K562 (cell line): Measurements from ENCODE around the gene MAGI2. TPM values are rescaled to one million over a fixed set of nuclear protein-coding genes. Genes with fewer than 3 reads are reported as not detected.

Experiments used
- ATAC-seq: fragments of 200-7000 bp; cut with Tn5 transposase; 3 replicates; pipeline ENCODE4 v1.9.1; 2020; ENCODE audit warnings: moderate library complexity
- BruUV-seq: library from RNA; stranded (reverse); fragments of 400-500 nt; replicated peaks from 2 replicates; lab custom pipeline; 2021; lab: Mats Ljungman, UMichigan
- CTCF ChIA-PET: fragments of 300-600 bp; formaldehyde crosslinking; extraction: SDS; loops from one replicate; lab custom pipeline; 2021; ENCODE audit warnings: low intra/inter-chr PET ratio; lab: Yijun Ruan, JAX
- POLR2A ChIA-PET: fragments of 300-600, 350-650 bp; sonication (Branson Sonifier 250); formaldehyde crosslinking; extraction: SDS; loops from one replicate; lab custom pipeline; 2021; ENCODE audit warnings: antibody characterized with exemption, inconsistent platforms; lab: Yijun Ruan, JAX
- DNase-seq, 4 experiments: peaks; one replicate each; pipeline versions ENCODE4 v3.0.0 to v3.0.0-alpha.2; 2011 to 2018; ENCODE audit warnings: low spot score in 3 of 4, mixed read lengths in 3 of 4; ENCODE audit errors: extremely low read depth in 1 of 4
- FAIRE-seq: peaks from 2 replicates; lab custom pipeline; 2011; peaks lifted over from hg19 to GRCh38; lab: Jason Lieb, UNC
- H2AFZ ChIP-seq: 2 replicates; pipeline ENCODE4 v1.6.0; 2011; ENCODE audit warnings: low read depth, low read length, control low read depth, inconsistent platforms
- H3K27ac ChIP-seq: fragments of 200-600 bp; 3 replicates; pipeline ENCODE4 v1.8.0; 2011; ENCODE audit warnings: low read depth, mild to moderate bottlenecking, control low read depth, inconsistent platforms, low read length, moderate library complexity, mixed read lengths; ENCODE audit errors: extremely low read depth
- H3K27me3 ChIP-seq, 2 experiments: fragments of 300-600 bp in 1 of 2; 2 replicates in 1 of 2; 3 replicates in 1 of 2; pipeline versions ENCODE4 v1.6.0 to v1.8.0; 2011; ENCODE audit warnings: inconsistent platforms in 2 of 2, low read length in 2 of 2, mild to moderate bottlenecking in 1 of 2, mixed read lengths in 1 of 2, moderate library complexity in 1 of 2; ENCODE audit not compliant: control insufficient read depth in 2 of 2, insufficient read depth in 2 of 2
- H3K36me3 ChIP-seq: fragments of 300-600 bp; 3 replicates; pipeline ENCODE4 v1.8.0; 2011; ENCODE audit warnings: mild to moderate bottlenecking, low read length, inconsistent platforms; ENCODE audit not compliant: control insufficient read depth, insufficient read depth
- H3K4me1 ChIP-seq, 2 experiments: fragments of 200-600 bp in 1 of 2; replicated peaks in 1 of 2; 2 replicates in 1 of 2; 3 replicates in 1 of 2; pipeline versions ENCODE4 v1.5.1 to v1.8.0; 2011; ENCODE audit warnings: inconsistent platforms in 2 of 2, low read length in 2 of 2, mild to moderate bottlenecking in 1 of 2, mixed read lengths in 1 of 2, moderate library complexity in 1 of 2; ENCODE audit not compliant: control insufficient read depth in 2 of 2, insufficient read depth in 2 of 2
- H3K4me2 ChIP-seq: 2 replicates; pipeline ENCODE4 v1.6.1; 2011; ENCODE audit warnings: low read length, control low read depth, inconsistent platforms, mixed read lengths; ENCODE audit not compliant: insufficient read depth
- H3K4me3 ChIP-seq: fragments of 200-600 bp; sonication (generic), shearing (Covaris generic); 2 replicates; pipeline ENCODE4 v1.5.1; 2016; ENCODE audit warnings: control low read depth, inconsistent platforms
- H3K79me2 ChIP-seq: fragments of 200-600 bp; 3 replicates; pipeline ENCODE4 v1.8.0; 2011; ENCODE audit warnings: low read length, inconsistent platforms; ENCODE audit not compliant: control insufficient read depth, insufficient read depth
- H3K9ac ChIP-seq, 2 experiments: 2 replicates each; pipeline versions ENCODE4 v1.6.0 to v1.6.1; 2011; ENCODE audit warnings: low read depth in 2 of 2, low read length in 2 of 2, control low read depth in 1 of 2, inconsistent platforms in 1 of 2, mild to moderate bottlenecking in 1 of 2, mixed read lengths in 1 of 2; ENCODE audit not compliant: insufficient read depth in 1 of 2
- H3K9me1 ChIP-seq: one replicate; pipeline ENCODE4 v1.6.0; 2011; ENCODE audit warnings: inconsistent platforms, mild to moderate bottlenecking, low read length, moderate library complexity; ENCODE audit not compliant: control insufficient read depth, insufficient read depth
- H3K9me3 ChIP-seq: replicated peaks from 2 replicates; pipeline ENCODE4 v1.5.1; 2011; ENCODE audit warnings: low read depth, low read length, inconsistent platforms; ENCODE audit not compliant: control insufficient read depth, insufficient read depth
- H4K20me1 ChIP-seq: replicated peaks from 2 replicates; pipeline ENCODE4 v1.6.1; 2011; ENCODE audit warnings: low read length, inconsistent platforms, mixed read lengths; ENCODE audit not compliant: control insufficient read depth, insufficient read depth
- BRD4 ChIP-seq: fragments of 200-600 bp; sonication (generic); IDR thresholded peaks from 2 replicates; pipeline ENCODE4 v1.6.1; 2017; ENCODE audit warnings: inconsistent platforms
- FOXK1 ChIP-seq: sonication (generic); formaldehyde crosslinking; IDR thresholded peaks from 2 replicates; pipeline ENCODE4 v1.8.0; 2022; ENCODE audit warnings: missing genetic modification reagents, mild to moderate bottlenecking, borderline replicate concordance
- FOXP1 ChIP-seq: sonication (generic); formaldehyde crosslinking; IDR thresholded peaks from 2 replicates; pipeline ENCODE4 v1.8.0; 2022; ENCODE audit warnings: mild to moderate bottlenecking, missing genetic modification reagents
- NCOR1 ChIP-seq: fragments of 450-650 bp; IDR thresholded peaks from 2 replicates; pipeline ENCODE4 v1.6.1; 2016; ENCODE audit warnings: mild to moderate bottlenecking, moderate library complexity
- POLR2G ChIP-seq: fragments of 200-400 bp; formaldehyde crosslinking; IDR thresholded peaks from 2 replicates; pipeline ENCODE4 v1.6.1; 2017; ENCODE audit warnings: low read depth, mild to moderate bottlenecking, antibody characterized with exemption, low read length, moderate library complexity
- ZFP36 ChIP-seq: fragments of 150-350 bp; IDR thresholded peaks from 2 replicates; pipeline ENCODE4 v1.6.1; 2018; ENCODE audit warnings: low read length, low read depth; ENCODE audit not compliant: partially characterized antibody
- ZFX ChIP-seq: sonication (generic); formaldehyde crosslinking; IDR thresholded peaks from 2 replicates; pipeline ENCODE4 v1.8.0; 2022; ENCODE audit warnings: mild to moderate bottlenecking, missing genetic modification reagents, moderate library complexity
- ZNF124 ChIP-seq: sonication (generic); formaldehyde crosslinking; IDR thresholded peaks from 2 replicates; pipeline ENCODE4 v1.8.1; 2022; ENCODE audit warnings: missing genetic modification reagents
- ZNF239 ChIP-seq: fragments of 250-450 bp; sonication (Bioruptor Pico); IDR thresholded peaks from 2 replicates; pipeline ENCODE4 v1.4.0; 2020; ENCODE audit warnings: mild to moderate bottlenecking
- WGBS: fragments of 100-300 bp; shearing (Covaris generic); methylation state at CpG from one replicate; pipeline ENCODE4 v1.1.6; 2016; ENCODE audit warnings: low coverage, mixed read lengths; ENCODE audit not compliant: insufficient coverage; ENCODE audit errors: missing lambda C conversion rate; 5-methylcytosine and 5-hydroxymethylcytosine counted together
- in situ Hi-C: fragments of 300-500 bp; cut with MboI; formaldehyde crosslinking; loops from 4 replicates; pipeline ENCODE4 v1.15.0; 2018; ENCODE audit warnings: inconsistent platforms, mixed read lengths
- intact Hi-C: fragments of 100-400 bp; cut with micrococcal nuclease; formaldehyde crosslinking; loops from 2 replicates; pipeline ENCODE4 v1.14.2; 2022
- polyA plus RNA-seq, 8 experiments: library from polyadenylated mRNA; depleted of rRNA in 4 of 8; stranded (reverse) in 5 of 8; unstranded in 3 of 8; fragments of >200 nt; fragmentation: Nextera tagmentation in 2 of 8; fragmentation: Illumina TruSeq in 1 of 8; extraction: Ambion mirVana in 2 of 8; extraction: Trizol in 1 of 8; gene quantifications; 2 replicates each; pipeline versions ENCODE4 v1.2.1 to v1.2.3, GENCODE V29; 2011 to 2014; ENCODE audit warnings: inconsistent platforms in 1 of 8, missing spikeins in 1 of 8
- total RNA-seq, 7 experiments: library from RNA; depleted of rRNA in 6 of 7; stranded (reverse); fragments of >200 nt in 6 of 7; fragmentation: Illumina TruSeq in 2 of 7; extraction: Trizol in 2 of 7; gene quantifications; 2 replicates each; pipeline versions ENCODE4 v1.2.1 to v1.2.3, GENCODE V29; 2011 to 2021; ENCODE audit warnings: low replicate concordance in 1 of 7

The MAGI2 gene
- total and polyA plus RNA-seq, 9 of the 15 experiments (the other 6 are each of a cell fraction or from before 2014, with no cell fraction given) = 0.27 to 1.4 (median 0.70) TPM

- TF ChIP-seq BRD4 (no peak), ZNF124 (no peak), ZFX (CRISPR knock-in tag) (no peak), ZNF239 (CRISPR knock-in tag) (no peak), POLR2G (no peak), FOXP1 (CRISPR knock-in tag) (no peak), FOXK1 (CRISPR knock-in tag) (no peak), ZFP36 (no peak), NCOR1 (no peak)
- H3K36me3 ChIP-seq = no peaks in the 10 kb centered on the region
- no peaks in the 10 kb centered on the region for H4K20me1 ChIP-seq
- intact Hi-C loops = no loop called here
- H3K79me2 ChIP-seq = no peaks in the 10 kb centered on the region
- ATAC-seq (no peak), DNase-seq (no peak), FAIRE-seq (no peak)
- H3K9me3 ChIP-seq = no peaks in the 10 kb centered on the region; the same call in 1 of the 2 replicates
- no peak overlapping the region for H2AFZ ChIP-seq
- H3K9ac ChIP-seq = no peak overlapping the region
- no TSS peak for BruUV-seq
- no peak overlapping the region for H3K4me2 ChIP-seq
- H3K27ac ChIP-seq = no peak overlapping the region
- ChIA-PET POLR2A (no interaction called here), CTCF (no interaction called here)
- no peak overlapping the region for H3K4me3 ChIP-seq
- no peaks in the 10 kb centered on the region for H3K27me3 ChIP-seq
- no peaks in the 10 kb centered on the region for H3K9me1 ChIP-seq
- no peaks in the 10 kb centered on the region for H3K4me1 ChIP-seq
- WGBS = 2% methylated on average over 3 of the region's 3 CpGs
- in situ Hi-C loops = no loop called here
Measured at GRCh38 chr7:78712111-78712510, 741.4 kb downstream of the MAGI2 start.
